Loucy (cell line): ENCODE results near the gene CHIC1.
"Not testable (repeated sequence)": the region's sequence is repeated elsewhere in the genome, so short reads cannot be mapped to it uniquely, and the experiment has no call there.

Experiments used
- H2AFZ ChIP-seq: fragments of 200-600 bp; sonication (generic); 2 replicates; pipeline ENCODE4 v1.6.0; 2016; ENCODE audit warnings: antibody characterized with exemption, mild to moderate bottlenecking, low read length, moderate library complexity
- H3F3A ChIP-seq: fragments of 200-600 bp; 2 replicates; pipeline ENCODE4 v1.6.0; 2016; ENCODE audit warnings: antibody characterized with exemption, low read depth, mild to moderate bottlenecking
- H3K27me3 ChIP-seq: fragments of 200-600 bp; sonication (generic); 2 replicates; pipeline ENCODE4 v1.6.1; 2014; ENCODE audit warnings: low read length, mild to moderate bottlenecking; ENCODE audit not compliant: insufficient read depth, poor library complexity, severe bottlenecking
- H3K36me3 ChIP-seq: fragments of 200-600 bp; sonication (generic); 2 replicates; pipeline ENCODE4 v1.6.1; 2016; ENCODE audit warnings: low read length; ENCODE audit not compliant: insufficient read depth
- H3K4me1 ChIP-seq: fragments of 200-600 bp; sonication (generic); 2 replicates; pipeline ENCODE4 v1.5.1; 2014; ENCODE audit warnings: low read length, mild to moderate bottlenecking; ENCODE audit not compliant: insufficient read depth, poor library complexity, severe bottlenecking
- H3K4me2 ChIP-seq: fragments of 200-600 bp; sonication (generic); 2 replicates; pipeline ENCODE4 v1.6.0; 2014; ENCODE audit warnings: antibody characterized with exemption, low read length, low read depth, mild to moderate bottlenecking; ENCODE audit not compliant: poor library complexity, severe bottlenecking
- H3K4me3 ChIP-seq: fragments of 200-600 bp; sonication (generic); 2 replicates; pipeline ENCODE4 v1.5.1; 2014; ENCODE audit warnings: low read length, mild to moderate bottlenecking, mixed read lengths; ENCODE audit not compliant: poor library complexity, severe bottlenecking
- H3K79me2 ChIP-seq: fragments of 200-600 bp; sonication (generic); 2 replicates; pipeline ENCODE4 v1.6.1; 2014; ENCODE audit warnings: low read length; ENCODE audit not compliant: insufficient read depth
- H3K9ac ChIP-seq: fragments of 200-600 bp; sonication (generic); 2 replicates; pipeline ENCODE4 v1.6.0; 2014; ENCODE audit warnings: mild to moderate bottlenecking, low read depth, low read length, moderate library complexity; ENCODE audit not compliant: poor library complexity, severe bottlenecking
- H3K9me2 ChIP-seq: fragments of 200-600 bp; sonication (generic); replicated peaks from 2 replicates; pipeline ENCODE4 v1.6.1; 2016; ENCODE audit warnings: low read depth, low read length, mixed read lengths
- H3K9me3 ChIP-seq: fragments of 200-600 bp; sonication (generic); 2 replicates; pipeline ENCODE4 v1.6.1; 2014; ENCODE audit warnings: mild to moderate bottlenecking, antibody characterized with exemption, low read length, low read depth; ENCODE audit not compliant: insufficient read depth
- H4K20me1 ChIP-seq: fragments of 200-600 bp; sonication (generic); 2 replicates; pipeline ENCODE4 v1.6.0; 2014; ENCODE audit warnings: antibody characterized with exemption, low read length, mild to moderate bottlenecking; ENCODE audit not compliant: insufficient read depth, poor library complexity, severe bottlenecking
- EZH2phosphoT487 ChIP-seq: fragments of 200-600 bp; IDR thresholded peaks from 2 replicates; pipeline ENCODE4 v1.6.1; 2018; ENCODE audit warnings: antibody characterized with exemption, mild to moderate bottlenecking, moderate library complexity, borderline replicate concordance
- TF ChIP-seq, protein P1 (sequence below): fragments of 200-600 bp; sonication (generic); conservative IDR thresholded peaks from 2 replicates; pipeline ENCODE4 v1.5.1; 2014; ENCODE audit warnings: mild to moderate bottlenecking, antibody characterized with exemption, low read length

Gene CHIC1

DNA sequence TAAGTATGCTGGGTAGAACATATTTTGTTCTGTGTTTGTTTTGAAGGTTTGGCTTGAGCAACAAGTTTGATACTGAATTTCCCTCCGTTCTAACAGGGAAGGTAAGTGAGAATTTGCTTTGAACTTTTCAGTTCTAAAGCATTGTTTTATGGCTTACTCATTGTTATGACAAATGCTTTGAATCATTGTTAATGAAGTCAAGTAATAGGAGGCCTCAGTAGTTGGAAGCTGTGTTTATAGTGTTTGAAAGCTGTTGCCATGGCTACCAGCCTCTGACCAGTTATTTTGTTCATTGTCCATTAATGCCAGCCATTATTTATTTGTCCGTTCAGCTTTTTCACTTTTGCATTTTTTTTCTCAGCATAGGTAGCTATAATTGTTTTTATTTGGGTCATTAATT lies 14.4 kb downstream of the CHIC1 start:
- H3K4me3 ChIP-seq, result no peak overlapping the region
- no peaks in the 10 kb centered on the region for H3K9me2 ChIP-seq
- H3K27me3 ChIP-seq, result no peaks in the 10 kb centered on the region
- H3K9ac ChIP-seq, result no peak overlapping the region
- H4K20me1 ChIP-seq, result peaks cover 13% of the 10 kb centered on the region
- peaks cover 4% of the 10 kb centered on the region; the same call in 1 of the 2 replicates for H3F3A ChIP-seq
- no peak overlapping the region for H3K4me2 ChIP-seq
- H2AFZ ChIP-seq, result no peak overlapping the region
- no peaks in the 10 kb centered on the region for H3K36me3 ChIP-seq
- H3K79me2 ChIP-seq, result no peaks in the 10 kb centered on the region
- H3K4me1 ChIP-seq, result peaks cover 12% of the 10 kb centered on the region
- TF ChIP-seq EZH2phosphoT487, result no peak
- TF ChIP-seq, protein P1, sequence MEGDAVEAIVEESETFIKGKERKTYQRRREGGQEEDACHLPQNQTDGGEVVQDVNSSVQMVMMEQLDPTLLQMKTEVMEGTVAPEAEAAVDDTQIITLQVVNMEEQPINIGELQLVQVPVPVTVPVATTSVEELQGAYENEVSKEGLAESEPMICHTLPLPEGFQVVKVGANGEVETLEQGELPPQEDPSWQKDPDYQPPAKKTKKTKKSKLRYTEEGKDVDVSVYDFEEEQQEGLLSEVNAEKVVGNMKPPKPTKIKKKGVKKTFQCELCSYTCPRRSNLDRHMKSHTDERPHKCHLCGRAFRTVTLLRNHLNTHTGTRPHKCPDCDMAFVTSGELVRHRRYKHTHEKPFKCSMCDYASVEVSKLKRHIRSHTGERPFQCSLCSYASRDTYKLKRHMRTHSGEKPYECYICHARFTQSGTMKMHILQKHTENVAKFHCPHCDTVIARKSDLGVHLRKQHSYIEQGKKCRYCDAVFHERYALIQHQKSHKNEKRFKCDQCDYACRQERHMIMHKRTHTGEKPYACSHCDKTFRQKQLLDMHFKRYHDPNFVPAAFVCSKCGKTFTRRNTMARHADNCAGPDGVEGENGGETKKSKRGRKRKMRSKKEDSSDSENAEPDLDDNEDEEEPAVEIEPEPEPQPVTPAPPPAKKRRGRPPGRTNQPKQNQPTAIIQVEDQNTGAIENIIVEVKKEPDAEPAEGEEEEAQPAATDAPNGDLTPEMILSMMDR, result no peak
- H3K9me3 ChIP-seq, result no peaks in the 10 kb centered on the region

DNA sequence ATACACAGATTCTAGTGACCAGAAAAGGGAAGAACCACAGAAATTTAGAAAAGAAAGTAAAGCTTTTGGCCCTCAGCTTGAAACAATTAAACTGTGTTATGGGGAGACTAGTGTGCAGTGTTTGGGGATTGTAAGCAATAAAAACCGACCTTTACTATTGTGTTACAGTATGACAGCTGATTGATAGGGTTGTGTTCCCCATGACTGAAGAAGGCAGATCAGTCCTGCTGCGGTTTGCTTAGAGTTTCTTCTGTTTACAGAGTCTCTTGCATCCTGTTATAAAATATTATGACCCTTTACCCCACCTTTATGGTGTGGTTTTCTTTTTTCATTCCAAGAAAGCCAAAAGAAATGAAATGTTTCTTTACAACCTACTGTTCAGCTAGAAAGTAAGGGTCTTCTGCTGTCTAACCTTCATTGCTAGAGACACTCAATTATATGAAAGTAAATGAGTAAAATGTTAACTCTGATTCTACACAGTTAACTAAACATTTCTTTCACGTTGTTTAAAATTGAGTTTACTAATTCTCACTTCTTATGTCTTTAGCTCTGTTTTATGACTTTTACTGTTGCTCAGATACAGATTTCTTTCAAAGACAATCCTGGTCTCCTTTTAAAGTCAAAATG lies 18.1 kb downstream of the CHIC1 start:
- Histone ChIP-seq H3F3A (peaks cover 4% of the 10 kb centered on the region; the same call in 1 of the 2 replicates), H3K9me3 (no peaks in the 10 kb centered on the region), H3K27me3 (no peaks in the 10 kb centered on the region), H3K9me2 (no peaks in the 10 kb centered on the region), H3K9ac (no peak overlapping the region), H3K4me2 (peak overlapping the region; percentile 67), H3K36me3 (no peaks in the 10 kb centered on the region), H3K79me2 (no peaks in the 10 kb centered on the region), H2AFZ (no peak overlapping the region), H3K4me3 (peak overlapping the region; percentile 48), H3K4me1 (peaks cover 12% of the 10 kb centered on the region), H4K20me1 (peaks cover 13% of the 10 kb centered on the region)
- no peak for TF ChIP-seq EZH2phosphoT487
- TF ChIP-seq, protein P1, result no peak

DNA sequence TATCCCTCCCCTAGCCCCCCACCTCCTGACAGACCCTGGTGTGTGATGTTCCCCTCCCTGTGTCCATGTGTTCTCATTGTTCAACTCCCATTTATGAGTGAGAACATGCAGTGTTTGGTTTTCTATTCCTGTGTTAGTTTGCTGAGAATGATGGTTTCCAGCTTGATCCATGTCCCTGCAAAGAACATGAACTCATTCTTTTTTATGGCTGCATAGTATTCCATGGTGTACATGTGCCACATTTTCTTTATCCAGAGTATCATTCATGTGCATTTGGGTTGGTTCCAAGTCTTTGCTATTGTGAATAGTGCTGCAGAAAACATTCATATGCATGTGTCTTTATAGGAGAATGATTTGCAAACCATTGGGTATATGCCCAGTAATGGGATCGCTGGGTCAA lies 34.8 kb downstream of the CHIC1 start:
- H3K4me3 ChIP-seq, H2AFZ ChIP-seq, H3F3A ChIP-seq, H3K9me3 ChIP-seq, H4K20me1 ChIP-seq, H3K27me3 ChIP-seq, H3K4me2 ChIP-seq, H3K9ac ChIP-seq, H3K36me3 ChIP-seq, H3K4me1 ChIP-seq, H3K79me2 ChIP-seq, H3K9me2 ChIP-seq: not testable (repeated sequence)

DNA sequence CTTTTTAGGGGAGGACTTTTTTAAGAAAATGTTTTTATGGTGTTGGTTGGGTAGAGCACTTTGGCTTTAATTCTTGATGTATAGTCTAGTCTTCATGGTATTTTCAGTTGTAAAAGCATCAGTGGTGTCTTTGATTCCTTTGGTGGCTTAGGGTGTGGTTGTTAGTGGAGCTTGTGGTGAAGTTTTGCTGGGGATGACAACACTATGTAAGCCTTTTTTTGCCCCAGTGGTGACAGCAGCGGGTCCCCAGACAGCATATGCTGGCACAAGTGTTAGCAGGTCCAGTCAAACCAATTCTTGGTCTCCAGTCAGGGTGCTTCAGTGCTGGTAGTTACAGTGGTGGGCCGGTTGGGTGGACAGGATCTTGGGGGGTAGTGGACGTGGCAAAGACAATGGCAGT lies 52.0 kb downstream of the CHIC1 start:
- Histone ChIP-seq H4K20me1 (no peaks in the 10 kb centered on the region), H3K36me3 (no peaks in the 10 kb centered on the region), H3K9me3 (no peaks in the 10 kb centered on the region), H3K9ac (no peak overlapping the region), H3K4me3 (no peak overlapping the region), H3K9me2 (no peaks in the 10 kb centered on the region), H3K4me2 (no peak overlapping the region), H3K4me1 (no peaks in the 10 kb centered on the region), H3K79me2 (no peaks in the 10 kb centered on the region; the same call in 1 of the 2 replicates), H3K27me3 (no peaks in the 10 kb centered on the region), H3F3A (no peaks in the 10 kb centered on the region), H2AFZ (no peak overlapping the region)
- no peak for TF ChIP-seq EZH2phosphoT487
- TF ChIP-seq, protein P1, result no peak

DNA sequence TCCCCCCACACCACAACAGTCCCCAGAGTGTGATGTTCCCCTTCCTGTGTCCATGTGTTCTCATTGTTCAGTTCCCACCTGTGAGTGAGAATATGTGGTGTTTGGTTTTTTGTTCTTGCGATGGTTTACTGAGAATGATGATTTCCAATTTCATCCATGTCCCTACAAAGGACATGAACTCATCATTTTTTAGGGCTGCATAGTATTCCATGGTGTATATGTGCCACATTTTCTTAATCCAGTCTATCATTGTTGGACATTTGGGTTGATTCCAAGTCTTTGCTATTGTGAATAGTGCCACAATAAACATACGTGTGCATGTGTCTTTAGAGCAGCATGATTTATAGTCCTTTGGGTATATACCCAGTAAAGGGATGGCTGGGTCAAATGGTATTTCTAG lies 78.7 kb downstream of the CHIC1 start:
- not testable (repeated sequence) for H3F3A ChIP-seq, H3K79me2 ChIP-seq, H2AFZ ChIP-seq, H4K20me1 ChIP-seq, H3K9me3 ChIP-seq, H3K4me3 ChIP-seq, H3K9ac ChIP-seq, H3K9me2 ChIP-seq, H3K27me3 ChIP-seq, H3K4me1 ChIP-seq, H3K36me3 ChIP-seq, H3K4me2 ChIP-seq
